ENCODE data around the gene SUN2.

SUN2 gene

DNA sequence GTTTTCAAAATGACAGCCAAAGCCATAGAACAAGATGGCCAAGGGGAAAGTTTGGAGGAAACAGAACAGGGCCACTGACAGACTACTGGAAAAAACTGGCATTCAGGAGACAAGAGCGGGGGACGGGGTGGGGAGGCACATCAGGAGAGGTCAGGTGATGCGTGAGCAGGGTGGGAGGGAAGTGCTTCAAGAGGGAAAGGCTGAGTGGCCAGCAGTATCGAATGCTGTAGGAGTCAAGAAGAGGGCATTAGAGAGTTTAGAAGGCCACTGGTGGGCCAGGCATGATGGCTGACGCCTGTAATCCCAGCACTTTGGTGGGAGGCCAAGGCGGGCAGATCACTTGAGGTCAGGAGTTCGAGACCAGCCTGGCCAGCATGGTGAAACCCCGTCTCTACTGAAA lies 41.9 kb downstream of the SUN2 start:
- DNase-seq: no peak

DNA sequence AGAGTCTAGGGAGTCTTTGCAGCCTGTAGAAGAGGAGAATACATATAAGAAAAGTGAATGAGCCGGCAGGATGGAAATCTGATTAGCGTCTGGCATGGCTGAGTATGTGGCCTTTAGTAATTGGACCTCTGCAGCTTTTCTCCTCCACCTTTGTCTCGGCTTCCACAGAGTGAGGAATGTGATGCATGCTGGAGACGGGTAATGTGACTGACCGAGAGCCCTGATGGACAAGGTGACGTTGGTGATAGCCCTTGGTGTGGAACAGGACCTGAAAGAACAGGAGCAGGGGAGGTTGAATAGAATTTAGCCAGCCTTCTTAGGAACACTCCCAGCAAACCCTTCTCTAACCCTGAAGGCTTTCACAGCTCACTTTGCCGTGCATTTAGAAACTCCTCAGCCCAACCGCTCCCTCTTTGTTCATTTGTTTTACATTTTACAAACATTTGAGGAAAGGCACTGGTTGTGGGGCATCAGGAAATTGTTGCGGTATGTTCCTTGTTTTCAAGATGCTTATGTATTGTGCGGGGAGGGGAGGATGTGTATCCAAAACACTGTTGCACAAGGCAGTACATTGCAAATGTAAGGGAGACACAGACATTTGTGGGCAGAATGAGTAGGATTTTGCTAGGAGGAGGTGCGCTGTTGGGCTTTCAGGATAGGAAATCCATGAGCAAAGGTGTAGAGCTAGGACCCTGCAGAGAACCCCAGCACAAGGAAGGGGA lies 43.2 kb downstream of the SUN2 start:
- DNase-seq: no peak

DNA sequence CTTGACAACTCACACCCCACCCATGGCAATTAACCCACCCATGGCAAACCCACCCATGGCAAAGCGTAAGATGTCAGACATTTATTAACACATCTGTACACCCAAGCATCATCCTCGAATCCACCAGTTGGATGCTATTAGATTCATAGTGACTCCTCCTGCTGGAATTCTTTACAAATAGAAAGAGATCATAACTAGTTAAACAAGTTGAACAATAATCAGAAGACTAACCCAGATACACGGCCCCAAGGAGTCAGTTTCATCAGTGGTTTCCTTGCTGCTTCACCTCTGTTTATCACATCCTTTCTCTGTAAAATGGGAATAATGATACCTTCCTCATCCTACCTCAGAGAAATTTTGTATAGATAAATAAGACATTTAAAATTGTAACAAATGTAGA lies 44.9 kb downstream of the SUN2 start:
- no peak for DNase-seq

DNA sequence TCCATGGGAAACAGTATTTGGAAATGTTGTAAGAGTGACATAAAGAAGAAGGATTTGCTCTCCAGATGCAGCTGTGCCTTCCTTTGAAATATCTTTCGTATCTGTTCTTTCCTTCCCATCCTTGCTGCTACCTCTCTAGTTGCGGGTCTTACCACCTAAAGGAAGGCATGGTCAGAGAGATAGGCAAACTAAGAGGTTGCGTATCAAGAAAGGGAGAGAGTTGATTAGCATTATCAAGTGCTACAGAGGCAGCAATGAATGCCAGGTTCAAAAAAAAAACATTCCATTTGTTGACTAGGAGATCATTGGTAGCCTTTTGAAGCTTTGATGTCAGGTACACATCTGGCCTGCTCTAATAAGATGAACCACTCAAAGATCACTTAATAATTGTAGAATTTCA lies 45.4 kb downstream of the SUN2 start:
- DNase-seq: no peak

DNA sequence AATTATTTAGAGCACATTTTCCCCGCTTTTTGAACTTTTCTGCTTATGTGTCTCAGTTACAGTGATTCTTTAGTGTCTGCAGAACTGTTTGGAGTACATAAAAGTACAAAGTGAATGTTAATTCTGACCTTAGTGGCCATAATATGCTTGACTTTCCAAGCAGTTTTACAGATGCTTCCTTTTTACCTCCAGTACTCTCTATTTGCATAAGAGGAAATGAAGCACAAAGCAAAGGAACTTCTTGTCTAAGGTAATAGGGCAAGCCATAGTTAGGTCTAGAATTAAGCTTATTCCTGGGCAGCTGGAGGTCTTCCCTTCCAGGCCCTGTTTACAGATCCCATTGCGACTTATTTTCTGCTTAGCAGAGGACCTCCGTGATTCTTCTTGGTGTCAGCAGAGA lies 46.5 kb downstream of the SUN2 start:
- no peak for DNase-seq

DNA sequence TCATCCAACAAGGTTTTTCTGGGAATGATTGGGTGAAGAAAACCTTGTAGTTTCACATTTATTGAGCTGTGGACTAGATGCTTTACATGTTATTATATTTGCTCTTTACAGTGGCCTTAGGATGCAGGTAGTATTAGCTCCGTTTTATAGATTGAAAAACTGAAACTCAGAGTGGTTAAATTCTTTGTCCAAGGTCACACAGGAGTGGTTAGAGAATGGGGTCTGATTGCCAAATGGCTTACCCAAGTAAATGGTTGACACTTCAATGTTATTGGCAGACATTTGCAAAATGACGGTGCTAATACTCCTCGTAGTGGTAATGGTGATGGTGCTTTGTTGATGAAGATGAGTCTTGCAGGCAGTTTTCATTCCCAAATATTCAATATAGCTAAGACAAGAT lies 47.8 kb downstream of the SUN2 start:
- no peak for DNase-seq

DNA sequence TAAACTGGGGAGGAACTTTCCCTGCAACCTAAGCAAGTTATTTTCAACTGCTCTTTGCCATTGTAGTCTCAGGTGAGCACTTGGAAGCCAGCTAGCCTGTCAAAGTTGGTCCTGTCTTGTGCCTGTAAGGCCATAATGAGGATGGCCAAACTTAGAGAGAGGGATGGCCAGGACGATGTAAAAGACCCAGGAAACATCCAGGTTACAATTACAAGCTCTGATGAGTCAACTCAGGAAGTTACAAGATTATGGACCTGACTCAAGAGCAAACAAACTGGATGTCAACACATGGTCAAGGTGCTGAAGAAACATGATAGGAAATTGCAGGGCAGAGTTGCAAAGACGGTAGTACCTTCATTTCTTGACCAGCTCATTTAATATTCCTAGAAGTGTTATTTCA lies 48.5 kb downstream of the SUN2 start:
- DNase-seq: no peak

DNA sequence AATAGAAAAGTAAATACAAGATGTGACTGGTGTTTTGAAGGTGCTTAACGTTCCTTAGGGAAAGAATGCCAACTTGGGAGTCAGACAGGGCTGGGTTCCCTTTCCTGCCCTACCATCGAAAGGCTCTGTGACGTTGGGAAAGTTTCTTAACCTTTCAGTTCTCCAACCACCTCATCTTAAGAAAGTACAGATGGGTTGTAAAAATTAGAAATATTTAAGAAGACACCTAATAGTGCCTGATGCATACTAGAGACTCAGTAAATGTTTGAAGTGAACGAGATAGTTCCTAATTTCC lies 49.0 kb downstream of the SUN2 start:
- DNase-seq: no peak

DNA sequence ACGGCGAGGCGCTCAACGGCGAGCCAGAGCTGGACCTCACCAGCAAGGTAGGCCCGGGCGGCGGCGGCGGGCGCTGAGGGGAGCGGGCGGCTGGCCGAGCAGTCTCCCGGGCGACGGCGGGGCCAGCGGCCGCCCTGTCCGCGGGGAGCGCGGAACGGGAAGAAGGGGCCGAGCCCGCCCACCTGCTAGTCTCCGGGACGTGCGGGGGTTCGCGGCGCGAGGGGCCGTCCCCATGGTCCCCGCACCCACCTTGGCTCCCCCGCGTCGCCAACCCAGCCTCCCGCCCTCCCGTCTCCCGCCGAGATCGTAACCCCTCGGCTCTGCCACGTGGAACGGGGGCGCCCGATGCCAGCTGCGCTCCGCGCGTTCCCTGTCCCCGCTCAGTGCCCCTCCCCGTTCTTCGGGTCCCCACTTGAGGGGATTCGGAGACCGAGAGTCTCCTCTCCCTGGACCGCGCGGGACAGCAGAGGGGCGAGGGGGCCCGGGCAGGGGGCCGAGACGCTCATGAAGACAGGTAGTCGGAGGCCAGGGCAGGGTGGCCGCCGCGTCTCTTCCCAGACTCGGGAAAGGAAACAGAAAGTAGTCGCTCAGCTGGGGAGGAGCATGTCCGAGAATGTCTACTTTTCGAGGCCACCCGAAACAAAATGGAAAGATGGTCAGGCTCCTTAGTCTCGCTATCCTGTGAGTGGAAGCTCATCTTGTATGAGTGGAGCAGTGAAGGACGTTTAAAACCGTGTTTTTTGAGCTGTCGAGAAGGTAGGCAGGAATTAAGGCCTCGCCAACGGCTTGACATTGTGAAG lies 49.5 kb downstream of the SUN2 start:
- no peak for DNase-seq

DNA sequence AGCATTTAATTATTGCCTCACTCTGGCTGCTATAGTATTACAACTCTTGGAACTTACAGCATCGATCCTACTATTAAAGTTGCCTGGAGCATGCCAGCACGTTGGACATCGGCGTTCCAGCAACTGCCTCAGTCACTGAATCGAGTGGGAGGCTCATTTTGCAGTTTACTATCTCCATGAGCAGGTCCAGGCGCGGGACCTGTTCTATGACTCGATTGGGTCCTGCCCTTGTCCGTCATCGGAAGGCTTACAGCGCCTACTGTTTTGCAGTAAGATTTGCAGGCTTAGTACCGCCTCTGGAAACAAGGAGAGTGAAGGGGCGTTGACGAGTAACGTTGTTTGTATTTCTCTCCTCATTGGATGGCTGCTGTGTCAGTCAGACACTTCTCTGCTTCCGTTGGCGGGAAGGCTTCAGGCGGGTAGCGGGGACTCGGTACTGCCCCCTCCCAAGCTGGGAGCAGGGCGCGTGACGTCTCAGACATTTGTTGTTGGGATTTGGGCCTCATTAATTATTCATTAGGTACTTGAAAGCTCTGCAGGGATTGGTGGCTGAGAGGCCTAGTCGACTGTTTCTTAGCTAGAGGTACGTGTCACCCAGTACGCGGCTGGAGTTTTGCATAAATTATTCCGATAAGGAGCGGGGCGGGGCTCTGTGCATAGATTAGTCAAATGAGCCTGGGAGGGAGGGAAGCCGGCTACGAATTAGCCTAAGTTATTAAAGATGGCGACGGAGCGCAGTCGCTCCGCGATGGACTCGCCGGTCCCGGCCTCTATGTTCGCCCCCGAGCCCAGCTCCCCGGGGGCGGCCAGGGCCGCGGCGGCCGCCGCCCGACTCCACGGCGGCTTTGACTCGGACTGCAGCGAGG lies 50.3 kb downstream of the SUN2 start, which contains the start of gene GTPBP1:
Gene GTPBP1, plus strand, starts transcription at position 710 of the 866 bp plus-strand sequence. Its CDS starts 12 bp downstream, at position 722.
- peak; percentile 100 for DNase-seq

DNA sequence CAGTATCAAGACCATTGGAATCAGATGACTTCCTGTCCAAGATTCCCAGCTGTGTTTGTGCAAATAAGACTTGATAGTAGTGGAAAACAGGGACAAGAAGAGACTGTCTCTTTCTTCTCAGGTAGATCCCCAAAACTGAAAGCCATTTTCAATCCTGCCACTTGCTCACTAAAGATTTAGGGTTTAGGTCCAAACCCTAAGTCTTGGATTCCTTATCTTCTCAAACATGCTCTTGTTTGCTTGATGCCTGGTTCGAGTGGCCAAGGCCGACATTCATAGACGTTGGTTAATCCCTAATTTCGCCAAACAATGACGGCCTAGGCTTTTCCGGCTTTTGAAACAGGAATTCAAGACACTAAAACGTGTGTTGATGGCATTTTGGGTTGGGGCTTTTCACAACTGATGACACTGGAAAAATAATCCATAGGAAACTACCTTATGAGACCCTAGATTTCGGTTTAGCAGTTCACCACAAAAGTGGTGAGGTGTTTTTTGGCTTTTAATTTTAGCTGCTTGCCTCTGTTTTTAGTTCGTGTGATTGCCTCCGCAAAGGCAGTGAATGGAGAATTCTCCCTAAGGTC lies 51.1 kb downstream of the SUN2 start:
- DNase-seq: no peak

DNA sequence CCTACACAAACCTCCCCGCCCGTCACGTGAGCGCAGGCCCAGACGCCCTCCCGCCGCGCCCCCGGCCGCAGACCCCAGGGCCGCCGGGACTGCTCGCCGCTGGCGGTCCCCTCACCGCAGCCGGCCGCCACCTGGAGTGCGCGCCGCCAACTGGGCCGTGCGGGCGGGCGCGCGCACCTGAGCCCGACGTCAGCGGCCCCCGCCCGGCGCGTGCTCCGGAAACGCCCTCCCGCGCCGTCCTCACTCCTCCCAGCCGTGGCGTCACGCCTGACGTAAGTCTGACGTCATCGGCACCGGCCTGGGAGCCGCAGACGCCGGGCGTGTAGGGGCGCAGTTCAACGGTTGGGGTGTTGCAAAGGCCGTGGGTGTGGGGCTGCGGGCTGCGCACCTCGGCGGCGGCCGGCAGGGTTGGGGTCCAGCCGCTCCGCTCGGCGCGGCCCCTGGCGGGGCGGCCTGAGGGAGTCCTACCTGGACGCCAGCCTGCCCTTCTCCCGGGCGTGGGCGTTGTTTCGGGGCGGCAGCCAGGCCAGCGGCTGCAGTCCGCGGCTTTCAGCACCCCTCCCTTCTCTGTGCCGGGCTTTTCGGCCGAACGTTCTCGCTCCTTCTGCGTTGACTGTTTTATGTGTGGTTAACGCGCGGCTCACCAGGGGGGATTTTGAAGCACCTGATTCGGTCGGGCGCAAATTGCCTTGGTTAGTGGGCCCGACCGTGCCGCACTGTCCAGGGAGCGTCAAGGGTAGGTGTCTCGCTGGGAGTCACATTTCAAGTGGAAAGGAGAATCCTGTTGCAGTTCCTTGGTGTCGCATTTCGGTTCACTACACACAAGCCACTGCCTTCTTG lies 54.8 kb downstream of the SUN2 start, which contains the start of gene JOSD1:
Gene JOSD1, minus strand, starts transcription at position 155 of the 840 bp plus-strand sequence. CDS start 956 bp downstream, outside the sequence.
- peak; percentile 54 for DNase-seq

DNA sequence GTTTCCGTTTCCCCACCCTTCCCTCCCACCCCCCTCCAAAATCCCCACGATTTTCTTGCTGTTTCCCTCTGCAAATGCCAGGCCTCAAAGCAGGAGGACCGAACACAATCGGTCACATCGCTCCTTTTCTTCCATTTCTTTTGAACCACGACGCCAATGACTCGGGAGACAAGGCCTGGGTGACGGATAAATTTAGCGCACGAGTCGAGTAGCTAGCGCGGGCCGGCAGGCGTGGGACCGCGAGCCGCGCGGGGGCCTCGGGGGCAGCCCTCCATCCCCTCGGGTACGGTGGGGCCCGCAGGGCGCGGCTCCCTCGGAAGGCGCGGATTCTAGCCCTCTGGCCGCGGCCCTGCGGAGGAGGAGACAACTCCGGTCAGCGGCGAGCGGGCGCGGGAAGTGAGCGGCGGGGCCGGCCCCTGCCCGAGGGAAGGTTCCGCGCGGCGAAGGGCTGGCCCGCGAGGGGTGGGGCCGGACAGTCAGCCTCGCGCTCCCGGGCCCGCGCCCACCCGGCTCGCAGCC lies 55.5 kb downstream of the SUN2 start:
- no peak for DNase-seq

DNA sequence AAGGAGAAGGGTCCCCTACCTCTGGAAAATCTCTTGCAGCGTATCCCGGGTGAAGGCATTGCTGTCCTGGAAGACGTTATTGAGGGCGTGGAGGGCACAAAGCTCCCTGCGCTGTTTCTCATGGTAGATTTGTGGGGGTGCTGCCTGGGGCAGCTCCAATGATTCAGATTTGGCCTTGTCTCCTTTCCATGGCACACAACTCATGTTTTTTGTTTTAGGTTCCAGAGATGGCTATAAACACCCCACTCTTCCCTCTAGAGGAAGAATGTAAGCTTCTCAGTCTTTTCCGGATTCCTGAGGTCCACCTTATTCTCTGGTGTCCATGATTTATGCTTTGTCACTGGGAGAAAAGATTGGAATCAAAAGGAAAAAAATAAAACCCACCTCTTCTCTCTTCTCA lies 56.0 kb downstream of the SUN2 start:
- DNase-seq: no peak

DNA sequence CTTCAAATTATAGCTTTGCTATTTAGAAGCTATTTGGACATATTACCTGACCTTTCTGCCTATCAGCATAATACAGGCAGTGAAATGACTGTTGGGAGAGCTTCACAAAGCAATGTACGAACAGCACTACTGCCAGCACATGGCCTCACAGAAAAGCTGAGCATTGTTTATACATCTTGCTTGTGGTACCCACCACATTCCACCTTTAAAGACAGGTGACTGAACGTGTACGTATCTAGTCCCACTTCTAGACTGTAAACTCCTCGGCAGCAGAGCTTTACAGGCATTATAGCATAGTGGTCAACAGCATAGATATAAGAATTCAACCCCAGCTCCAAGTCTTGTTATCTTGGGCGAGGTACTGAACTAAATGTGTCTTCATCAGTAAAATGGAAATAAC lies 56.7 kb downstream of the SUN2 start:
- no peak for DNase-seq

DNA sequence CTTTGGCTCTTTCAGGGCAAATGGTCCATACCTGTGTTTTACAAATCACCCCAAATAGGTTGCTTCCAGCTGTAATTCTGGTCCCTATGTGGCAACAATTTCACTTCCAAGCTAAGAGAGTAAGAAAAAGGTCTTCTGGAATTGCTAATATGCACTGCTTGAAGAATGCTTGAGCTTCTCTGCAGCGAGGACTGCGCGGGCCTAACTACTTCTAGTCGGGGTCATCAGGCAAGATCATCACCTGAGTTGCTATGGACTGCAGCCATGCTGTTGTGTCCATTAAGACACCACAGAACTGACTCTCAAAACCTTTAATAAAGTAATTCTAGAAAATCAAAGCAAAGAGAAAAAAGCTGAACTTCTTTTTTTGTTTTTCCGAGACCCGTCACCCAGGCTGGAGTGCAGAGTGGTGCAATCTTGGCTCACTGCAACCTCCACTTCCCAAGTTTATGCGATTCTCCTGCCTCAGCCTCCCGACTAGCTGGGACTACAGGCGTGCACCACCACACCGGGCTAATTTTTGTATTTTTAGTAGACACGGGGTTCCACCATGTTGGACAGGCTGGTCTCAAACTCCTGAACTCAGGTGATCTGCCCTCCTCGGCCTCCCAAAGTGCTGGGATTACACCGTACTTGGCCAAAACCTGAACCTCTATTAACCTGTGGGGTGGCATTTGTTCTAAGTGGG lies 57.2 kb downstream of the SUN2 start:
- no peak for DNase-seq

DNA sequence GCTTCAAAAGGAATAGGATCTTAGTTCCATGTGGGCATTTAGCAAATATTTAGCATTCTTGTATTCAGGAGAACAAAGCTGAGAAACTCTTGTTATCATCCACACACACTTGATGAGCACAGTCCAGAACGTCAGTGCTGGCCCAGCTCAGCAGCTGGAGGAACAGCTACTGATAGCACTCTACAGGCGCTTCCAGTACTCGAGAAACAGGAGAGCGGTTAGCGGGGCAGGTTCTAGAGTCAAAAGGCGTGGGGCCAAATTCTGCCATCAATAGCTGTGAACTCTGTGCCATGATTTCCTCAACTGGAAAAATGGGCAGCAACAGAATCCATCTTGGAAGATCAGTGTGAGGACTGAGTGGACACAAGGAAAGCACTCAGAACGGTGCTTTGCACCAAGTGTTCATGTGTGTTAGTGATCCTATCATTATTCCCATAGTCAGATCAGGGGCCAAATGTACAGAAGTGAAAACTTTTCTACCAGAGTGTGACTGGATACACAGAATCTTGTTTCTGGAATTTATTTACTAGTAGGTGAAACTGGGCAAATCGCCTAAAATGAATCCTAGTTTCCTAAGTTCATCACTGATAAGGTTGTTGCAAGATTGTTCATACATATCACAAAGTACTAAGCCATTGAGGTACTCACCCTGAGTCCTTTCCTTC lies 58.2 kb downstream of the SUN2 start:
- no peak for DNase-seq

DNA sequence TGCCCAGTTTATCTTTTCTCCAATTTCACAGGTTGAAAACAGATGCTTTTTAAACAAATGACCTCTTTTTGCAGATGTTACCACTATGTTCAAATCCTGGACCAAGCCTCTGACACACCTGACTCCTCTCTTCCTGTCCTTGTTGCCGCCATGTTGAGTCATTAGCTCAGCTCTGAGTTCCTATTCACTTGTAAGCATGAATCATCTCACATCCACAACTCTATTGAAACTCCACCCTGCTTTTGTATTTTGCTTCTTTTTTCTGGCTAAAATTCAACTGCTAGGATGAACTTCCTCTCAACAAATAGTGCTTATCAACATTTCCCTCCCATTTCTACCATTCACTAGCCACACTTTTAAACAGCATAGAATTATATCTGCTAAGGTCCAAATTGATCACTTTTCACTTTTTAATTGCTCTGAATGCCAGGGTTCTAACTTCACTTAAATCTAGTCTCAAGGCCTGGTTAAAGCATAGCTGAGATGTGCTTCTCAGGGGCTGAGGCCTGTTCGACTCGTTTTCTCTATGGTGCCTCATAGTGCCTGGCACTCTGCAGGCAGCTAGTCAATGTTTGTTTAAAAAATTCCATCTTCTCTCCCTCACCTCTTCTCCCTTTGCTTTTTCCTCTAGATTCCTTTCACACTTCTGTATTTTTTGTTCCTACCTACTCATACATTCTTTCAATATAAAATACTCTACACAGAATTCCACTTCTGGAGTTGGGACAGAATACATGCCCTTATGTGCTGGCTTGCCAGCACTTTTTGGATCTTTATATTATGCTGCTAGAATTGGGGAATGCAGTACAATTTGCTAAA lies 59.0 kb downstream of the SUN2 start:
- no peak for DNase-seq

DNA sequence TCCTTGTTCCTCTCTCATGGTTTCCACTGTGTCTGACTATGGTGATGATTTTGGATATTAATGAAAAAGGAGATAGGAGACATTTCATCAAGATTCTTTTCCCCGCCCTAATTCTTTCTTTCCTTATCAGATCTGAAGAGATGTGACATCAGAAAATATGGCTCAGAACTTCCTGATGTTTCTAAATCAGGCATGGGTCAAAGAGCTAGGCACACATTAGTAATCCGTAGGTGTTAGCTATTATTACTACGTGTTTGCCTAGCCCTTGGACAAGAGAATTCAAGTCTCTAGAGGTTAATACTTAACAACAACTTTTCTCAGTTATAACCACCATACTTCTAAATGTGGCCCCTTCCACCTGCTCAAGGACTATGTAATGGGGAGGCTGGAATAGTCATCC lies 60.9 kb downstream of the SUN2 start:
- no peak for DNase-seq

DNA sequence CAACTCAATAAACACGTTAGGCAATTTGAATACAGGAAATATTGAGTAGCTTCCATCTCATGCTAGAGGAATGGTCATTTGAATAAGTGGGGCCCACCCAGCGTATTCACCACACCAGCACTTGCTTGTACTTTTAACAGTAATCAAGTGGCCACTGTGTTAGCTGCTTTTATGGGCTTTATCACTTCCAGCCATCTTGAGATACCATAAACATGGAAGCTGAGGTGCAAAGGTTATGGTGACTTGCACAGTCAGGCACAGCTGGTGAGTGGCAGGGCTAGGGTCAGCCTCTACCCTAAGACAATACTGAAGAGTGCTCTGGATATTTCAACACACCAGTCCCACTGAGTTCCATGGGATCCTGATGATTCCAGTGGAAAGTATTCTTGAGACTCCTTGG lies 61.7 kb downstream of the SUN2 start:
- DNase-seq: no peak

All from NCI-H1694 treated with DMSO at 0.1 percent for 48 hours (cell line).